MCF 10A (cell line): ENCODE measurements around the gene SPRR2D. TPM values are rescaled to one million over a fixed set of nuclear protein-coding genes. Genes with fewer than 3 reads are reported as not detected.
"Not testable (repeated sequence)": the region's sequence is repeated elsewhere in the genome, so short reads cannot be mapped to it uniquely, and the experiment has no call there.

Source experiments
- BruUV-seq: library from RNA; stranded (reverse); fragments of 400-500 nt; replicated peaks from 2 replicates; lab custom pipeline; 2021; lab: Mats Ljungman, UMichigan
- CTCF ChIA-PET: fragments of 300-600 bp; sonication (Branson Sonifier 250); formaldehyde crosslinking; extraction: SDS; loops from one replicate; lab custom pipeline; 2021; ENCODE audit warnings: antibody characterized with exemption, inconsistent platforms; lab: Yijun Ruan, JAX
- POLR2A ChIA-PET: fragments of 300-600, 350-650 bp; sonication (Branson Sonifier 250); formaldehyde crosslinking; extraction: SDS; loops from one replicate; lab custom pipeline; 2020; ENCODE audit warnings: antibody characterized with exemption, inconsistent platforms; lab: Yijun Ruan, JAX
- DNase-seq: peaks from one replicate; pipeline ENCODE4 v3.0.0-alpha.2; 2018; ENCODE audit not compliant: unreplicated experiment
- H3K27ac Mint-ChIP-seq: one replicate; pipeline ENCODE4 v1.8.0; 2022; ENCODE audit warnings: mild to moderate bottlenecking, low read depth, mixed read lengths; ENCODE audit not compliant: unreplicated experiment
- H3K27me3 Mint-ChIP-seq: one replicate; pipeline ENCODE4 v1.8.0; 2022; ENCODE audit warnings: mixed read lengths; ENCODE audit not compliant: insufficient read depth, unreplicated experiment
- H3K36me3 Mint-ChIP-seq: one replicate; pipeline ENCODE4 v1.8.0; 2022; ENCODE audit warnings: mild to moderate bottlenecking, moderate library complexity, mixed read lengths; ENCODE audit not compliant: insufficient read depth, unreplicated experiment
- H3K4me1 Mint-ChIP-seq: one replicate; pipeline ENCODE4 v1.8.0; 2022; ENCODE audit warnings: mixed read lengths; ENCODE audit not compliant: insufficient read depth, unreplicated experiment
- H3K4me3 Mint-ChIP-seq: one replicate; pipeline ENCODE4 v1.8.0; 2022; ENCODE audit warnings: mild to moderate bottlenecking, moderate library complexity, mixed read lengths; ENCODE audit not compliant: unreplicated experiment
- H3K9me3 Mint-ChIP-seq: one replicate; pipeline ENCODE4 v1.8.0; 2022; ENCODE audit warnings: mixed read lengths; ENCODE audit not compliant: unreplicated experiment
- CTCF ChIP-seq: fragments of 200-600 bp; IDR thresholded peaks from one replicate; pipeline ENCODE4 v1.8.0; 2022; ENCODE audit warnings: antibody characterized with exemption, mild to moderate bottlenecking; ENCODE audit not compliant: unreplicated experiment
- intact Hi-C: fragments of 100-400 bp; cut with micrococcal nuclease; formaldehyde crosslinking; loops from 2 replicates; pipeline ENCODE4 v1.14.1; 2022
- total RNA-seq: library from RNA; stranded (reverse); gene quantifications from 2 replicates; pipeline ENCODE4 v1.2.3, GENCODE V29; 2022

Gene SPRR2D
- total RNA-seq, 1 experiment from 2014 or later = 430 TPM

GRCh38 chr1:153058826-153059784, 18.2 kb upstream of the SPRR2D start:
- ChIA-PET CTCF (interaction anchor here (0.5 to 1.4 kb wide), 12 partner anchors 8 to 241 kb away, joined by 3 to 6 read pairs (median 4); partner anchors contain the start of gene LCE6A), POLR2A (interaction anchor here (0.9 to 1.0 kb wide), 4 partner anchors 39 to 134 kb away, joined by 3 read pairs; no protein-coding TSS in a partner anchor)
- BruUV-seq = no TSS peak
- no peak overlapping the region for H3K4me3 Mint-ChIP-seq
- H3K9me3 Mint-ChIP-seq = no peaks in the 10 kb centered on the region
- no peaks in the 10 kb centered on the region for H3K27me3 Mint-ChIP-seq
- H3K36me3 Mint-ChIP-seq = peaks cover 7% of the 10 kb centered on the region
- DNase-seq = no peak
- no peak for TF ChIP-seq CTCF
- H3K4me1 Mint-ChIP-seq = peaks cover 16% of the 10 kb centered on the region
- intact Hi-C loops = no loop called here
- H3K27ac Mint-ChIP-seq = no peak overlapping the region

GRCh38 chr1:153058154-153058553, 17.2 kb upstream of the SPRR2D start:
- ChIA-PET POLR2A (interaction anchor here (0.9 to 1.1 kb wide), 4 partner anchors 9 to 135 kb away, joined by 3 read pairs; no protein-coding TSS in a partner anchor), CTCF (interaction anchor here (0.7 to 1.6 kb wide), 10 partner anchors 10 to 364 kb away, joined by 3 to 6 read pairs (median 4); no protein-coding TSS in a partner anchor)
- Mint-ChIP-seq H3K4me1 (peaks cover 16% of the 10 kb centered on the region), H3K27ac (no peak overlapping the region), H3K27me3 (no peaks in the 10 kb centered on the region), H3K9me3 (peaks cover 5% of the 10 kb centered on the region), H3K4me3 (no peak overlapping the region), H3K36me3 (peaks cover 7% of the 10 kb centered on the region)
- BruUV-seq = no TSS peak
- peak; percentile 6 for TF ChIP-seq CTCF
- intact Hi-C loops = no loop called here
- peak; percentile 21 for DNase-seq

- no peak for TF ChIP-seq CTCF
- Mint-ChIP-seq H3K4me1 (peaks cover 16% of the 10 kb centered on the region), H3K9me3 (peaks cover 12% of the 10 kb centered on the region), H3K27me3 (no peaks in the 10 kb centered on the region), H3K4me3 (no peak within 1 kb of the TSS), H3K36me3 (peaks cover 7% of the 10 kb centered on the region), H3K27ac (no peak within 1 kb of the TSS)
- no peak for DNase-seq
- POLR2A ChIA-PET = interaction anchor here (1.1 kb wide), 1 partner anchor 8 kb away, joined by 3 read pairs; no protein-coding TSS in a partner anchor
- CTCF ChIA-PET = interaction anchor here (0.9 to 1.8 kb wide), 4 partner anchors 12 to 187 kb away, joined by 3 to 6 read pairs (median 4); no protein-coding TSS in a partner anchor
- BruUV-seq = no TSS peak
- intact Hi-C loops = no loop called here
These were observed 16.5 kb upstream of the SPRR2D start, which contains the start of gene SPRR2A for GRCh38 chr1:153057375-153057774. Gene SPRR2A, minus strand, starts transcription at chr1:153057512. Its CDS starts 777 bp downstream, at chr1:153056735.

- H3K27me3 Mint-ChIP-seq, intact Hi-C loops, BruUV-seq, H3K27ac Mint-ChIP-seq, H3K36me3 Mint-ChIP-seq, DNase-seq, H3K4me3 Mint-ChIP-seq: not testable (repeated sequence)
- ChIA-PET CTCF (interaction anchor here (0.6 to 1.8 kb wide), 3 partner anchors 186 to 559 kb away, joined by 3 read pairs; no protein-coding TSS in a partner anchor), POLR2A (interaction anchor here (0.6 to 1.0 kb wide), 3 partner anchors 16 to 102 kb away, joined by 3 to 4 read pairs (median 3); no protein-coding TSS in a partner anchor)
- H3K9me3 Mint-ChIP-seq = peaks cover 25% of the 10 kb centered on the region
- H3K4me1 Mint-ChIP-seq = peaks cover 16% of the 10 kb centered on the region
These were observed 15.2 kb upstream of the SPRR2D start for GRCh38 chr1:153056111-153056510.
